SKM-1 treated with dmso at 0.1 percent for 144 hours (cell line): ENCODE measurements around the gene C3orf80.
"Not testable (repeated sequence)": the region's sequence is repeated elsewhere in the genome, so short reads cannot be mapped to it uniquely, and the experiment has no call there.

Experiments
- DNase-seq: peaks from one replicate; lab custom pipeline; 2025; ENCODE audit not compliant: unreplicated experiment; lab: John Stamatoyannopoulos, UW

C3orf80 gene

GRCh38 chr3:160225176-160226025, at the start of gene C3orf80:
Gene C3orf80 (plus strand): TSS chr3:160225422. CDS start chr3:160225636, 214 bp downstream.
- DNase-seq: peak; percentile 84

GRCh38 chr3:160176923-160177322, 48.3 kb upstream of the C3orf80 start:
- DNase-seq: no peak

GRCh38 chr3:160178661-160179060, 46.6 kb upstream of the C3orf80 start:
- DNase-seq: not testable (repeated sequence)

- not testable (repeated sequence) for DNase-seq
These were observed 45.8 kb upstream of the C3orf80 start for GRCh38 chr3:160179403-160179802.

- DNase-seq: no peak
These were observed 45.3 kb upstream of the C3orf80 start for GRCh38 chr3:160179906-160180305.

- no peak for DNase-seq
These were observed 44.5 kb upstream of the C3orf80 start for GRCh38 chr3:160180581-160181216.

- no peak for DNase-seq
These were observed 41.7 kb upstream of the C3orf80 start for GRCh38 chr3:160183345-160184076.

- DNase-seq: no peak
These were observed 40.6 kb upstream of the C3orf80 start for GRCh38 chr3:160184655-160185054.

GRCh38 chr3:160185751-160186150, 39.5 kb upstream of the C3orf80 start:
- no peak for DNase-seq

- no peak for DNase-seq
These were observed 37.9 kb upstream of the C3orf80 start for GRCh38 chr3:160187288-160187687.

- no peak for DNase-seq
These were observed 32.8 kb upstream of the C3orf80 start for GRCh38 chr3:160192310-160193029.

GRCh38 chr3:160193644-160194192, 31.5 kb upstream of the C3orf80 start:
- DNase-seq: no peak

GRCh38 chr3:160194438-160194837, 30.8 kb upstream of the C3orf80 start:
- no peak for DNase-seq

GRCh38 chr3:160195106-160195505, 30.1 kb upstream of the C3orf80 start:
- DNase-seq: no peak

- DNase-seq: no peak
These were observed 28.6 kb upstream of the C3orf80 start for GRCh38 chr3:160196511-160197104.

- no peak for DNase-seq
These were observed 26.1 kb upstream of the C3orf80 start for GRCh38 chr3:160199108-160199507.

GRCh38 chr3:160200353-160200752, 24.9 kb upstream of the C3orf80 start:
- no peak for DNase-seq

- peak; percentile 66 for DNase-seq
These were observed 20.7 kb upstream of the C3orf80 start for GRCh38 chr3:160204396-160205011.

GRCh38 chr3:160205606-160206005, 19.6 kb upstream of the C3orf80 start:
- no peak for DNase-seq

GRCh38 chr3:160210341-160210740, 14.9 kb upstream of the C3orf80 start:
- DNase-seq: no peak
